ENCODE measurements around the gene PDGFC. TPM values are rescaled to one million over a fixed set of nuclear protein-coding genes. Genes with fewer than 3 reads are reported as not detected.

The PDGFC gene
- total and polyA plus RNA-seq, 2 of the 8 experiments (the other 6 are each of a cell fraction or from before 2014, with no cell fraction given) = 0.65 to 2.7 TPM

- no peak overlapping the region for H4K8ac ChIP-seq (ENCODE audit: extremely low read depth, insufficient read depth, low read length)
- no peak overlapping the region for H3K9ac ChIP-seq (replicated peaks in 1 of 4; ENCODE audit: extremely low read depth in 1 of 4, low read depth in 3 of 4, low read length in 3 of 4)
- no peak overlapping the region for H2BK15ac ChIP-seq (ENCODE audit: low read length)
- TF ChIP-seq SIX5 (IDR thresholded peaks at IDR 0.05; ENCODE audit: low read depth, low read length) = no peak
- H3K14ac ChIP-seq (ENCODE audit: insufficient read length) = no peak overlapping the region
- H2BK120ac ChIP-seq (replicated peaks; ENCODE audit: low read depth, low read length) = no peak overlapping the region
- CTCF ChIA-PET (ENCODE audit: partially characterized antibody) = no interaction called here
- no peak overlapping the region for H3K23ac ChIP-seq (ENCODE audit: insufficient read length)
- H3K79me1 ChIP-seq (ENCODE audit: low read depth, low read length) = no peaks in the 10 kb centered on the region
- H2BK20ac ChIP-seq (ENCODE audit: low read length) = no peak overlapping the region
- H2BK5ac ChIP-seq (ENCODE audit: low read depth, low read length) = no peak overlapping the region
- no peak overlapping the region for H3K27ac ChIP-seq (ENCODE audit: low read depth, low read length)
- H3K4me2 ChIP-seq (ENCODE audit: insufficient read depth in 1 of 2, low read depth in 2 of 2, low read length in 2 of 2) = no peak overlapping the region
- no peaks in the 10 kb centered on the region for H4K20me1 ChIP-seq (replicated peaks in 1 of 2; ENCODE audit: control insufficient read depth in 1 of 2, insufficient read depth in 2 of 2, low read length in 2 of 2)
- no peak overlapping the region for H3K18ac ChIP-seq (ENCODE audit: extremely low read depth, low read length)
- DNase-seq (ENCODE audit: low read depth in 1 of 2, low spot score in 2 of 2) (no peak), FAIRE-seq (no peak)
- no peak overlapping the region for H2AK5ac ChIP-seq (ENCODE audit: low read depth, low read length)
- H3K4me3 ChIP-seq (ENCODE audit: extremely low read depth in 1 of 4, insufficient read depth in 2 of 4, low read depth in 3 of 4, low read length in 4 of 4) = no peak overlapping the region
- 94% methylated on average over 4 of the region's 4 CpGs; no CpG with 5 or more reads in 1 of the 2 experiments for WGBS, 2 experiments (ENCODE audit: extremely low coverage in 1 of 2, insufficient coverage in 1 of 2, insufficient read length in 1 of 2, insufficient replicate concordance in 2 of 2, low coverage in 1 of 2, low lambda C conversion rate in 2 of 2, missing lambda C conversion rate in 1 of 2)
- no peak overlapping the region for H4K91ac ChIP-seq (replicated peaks; ENCODE audit: insufficient read length, low read length)
- no peak overlapping the region for H3K56ac ChIP-seq (replicated peaks; ENCODE audit: insufficient read length, low read depth, low read length)
- H3K79me2 ChIP-seq (ENCODE audit: control insufficient read depth in 1 of 2, insufficient read depth in 2 of 2, low read length in 2 of 2) = no peaks in the 10 kb centered on the region
- POLR2A ChIA-PET (ENCODE audit: partially characterized antibody) = no interaction called here
- H3K9me3 ChIP-seq (ENCODE audit: insufficient read depth in 2 of 2, low read depth in 1 of 2, low read length in 1 of 2) = no peaks in the 10 kb centered on the region
- H3K4me1 ChIP-seq (replicated peaks in 1 of 4; ENCODE audit: control insufficient read depth in 3 of 4, insufficient read depth in 4 of 4, low read length in 3 of 4) = no peaks in the 10 kb centered on the region
- no peaks in the 10 kb centered on the region for H3K27me3 ChIP-seq (replicated peaks in 1 of 4; ENCODE audit: control insufficient read depth in 3 of 4, extremely low read depth in 1 of 4, insufficient read depth in 3 of 4, low read length in 3 of 4)
- no peaks in the 10 kb centered on the region for H3K23me2 ChIP-seq (ENCODE audit: low read depth, low read length)
- H2BK12ac ChIP-seq (ENCODE audit: low read depth, low read length) = no peak overlapping the region
- H3K4ac ChIP-seq (replicated peaks; ENCODE audit: insufficient read length, low read depth, low read length) = no peak overlapping the region
- no peak overlapping the region for H2AFZ ChIP-seq (ENCODE audit: low read length)
- no peak overlapping the region for H4K5ac ChIP-seq (ENCODE audit: insufficient read length, low read depth, low read length)
- no peaks in the 10 kb centered on the region for H3K36me3 ChIP-seq (ENCODE audit: control insufficient read depth in 2 of 4, insufficient read depth in 4 of 4, low read length in 3 of 4)
Observed at GRCh38 chr4:156825074-156825473, 146.5 kb downstream of the PDGFC start.
